GM21381 (cell line): ENCODE results near the gene STK32C.

Experiments used
- ATAC-seq: cut with Tn5 transposase; IDR thresholded peaks from one replicate; pipeline ENCODE4 v1.9.1; 2021; ENCODE audit warnings: mild to moderate bottlenecking, moderate library complexity; ENCODE audit not compliant: unreplicated experiment

The STK32C gene

GRCh38 chr10:132202070-132202970 lies 105.4 kb downstream of the STK32C start:
- ATAC-seq: no peak

- no peak for ATAC-seq
Observed at GRCh38 chr10:132201111-132201969, 106.4 kb downstream of the STK32C start.

- ATAC-seq: no peak
Observed at GRCh38 chr10:132200344-132201110, 107.2 kb downstream of the STK32C start.

DNA sequence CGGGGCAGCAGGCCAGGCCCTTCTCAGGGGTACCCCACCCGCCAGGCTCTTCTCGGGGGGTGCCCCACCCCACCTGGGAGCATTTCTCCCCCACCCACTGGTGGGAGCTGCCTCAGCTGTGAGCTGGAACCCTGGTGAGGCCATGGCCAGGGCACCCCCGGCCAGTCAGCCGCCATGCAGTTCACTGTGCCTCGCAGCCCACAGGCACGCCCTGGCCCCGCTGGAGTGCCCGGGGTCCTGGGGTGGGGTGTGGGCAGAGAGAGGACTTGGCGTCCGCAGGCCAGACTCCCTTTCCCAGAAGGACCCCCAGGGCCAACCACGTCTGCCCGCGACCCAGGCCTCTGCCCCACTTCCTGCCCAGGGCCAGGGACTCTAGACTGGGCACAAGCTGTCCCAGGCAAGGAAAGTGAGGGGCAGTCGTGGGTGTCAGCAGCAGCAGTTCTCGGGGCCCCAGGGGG lies 107.9 kb downstream of the STK32C start:
- ATAC-seq: no peak

DNA sequence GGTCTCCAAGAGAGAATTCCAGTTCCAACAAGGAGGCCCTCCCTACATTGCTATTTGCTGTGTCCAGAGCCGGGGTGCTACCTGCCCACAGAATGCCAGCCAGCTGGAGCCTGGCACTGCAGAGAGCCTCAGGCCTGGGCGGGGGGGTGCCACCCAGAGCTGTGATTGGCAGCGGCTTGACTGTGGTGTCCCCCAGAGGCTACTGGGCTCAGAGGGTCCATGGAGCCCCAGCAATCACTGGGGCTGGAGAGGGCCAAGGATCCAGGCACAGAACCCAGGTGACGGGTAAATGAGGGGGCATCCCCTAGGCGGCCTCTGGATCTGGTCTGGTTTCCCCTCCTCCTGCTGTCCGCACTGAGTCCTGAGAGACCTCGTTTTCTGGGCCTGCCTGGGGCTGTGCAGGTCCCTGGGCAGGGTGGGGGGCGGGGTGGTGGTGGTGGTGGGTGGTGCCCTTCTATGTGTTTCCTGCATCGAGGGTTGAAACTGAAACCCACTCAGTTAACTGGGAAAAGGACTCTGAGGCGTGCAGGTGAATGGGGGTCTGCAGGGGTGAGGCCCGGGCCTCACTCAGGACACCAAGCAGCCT lies 108.4 kb downstream of the STK32C start:
- ATAC-seq: no peak

- no peak for ATAC-seq
Observed at GRCh38 chr10:132198381-132199181, 109.2 kb downstream of the STK32C start.

DNA sequence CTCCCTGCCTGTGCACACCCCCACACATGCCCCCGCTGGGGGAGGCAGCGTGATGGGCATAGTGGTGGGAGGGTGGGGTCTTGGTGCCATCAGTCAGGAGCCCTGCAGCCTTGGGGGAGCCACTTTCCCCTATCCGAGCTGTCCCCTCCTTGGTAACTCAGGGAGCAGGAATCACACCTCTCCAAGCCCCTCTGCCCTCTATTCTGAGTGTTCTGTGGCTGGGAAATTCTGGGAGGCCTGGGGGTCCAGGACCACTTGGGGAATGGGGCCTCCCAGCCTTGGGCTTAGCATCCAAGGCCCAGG lies 109.7 kb downstream of the STK32C start:
- no peak for ATAC-seq

DNA sequence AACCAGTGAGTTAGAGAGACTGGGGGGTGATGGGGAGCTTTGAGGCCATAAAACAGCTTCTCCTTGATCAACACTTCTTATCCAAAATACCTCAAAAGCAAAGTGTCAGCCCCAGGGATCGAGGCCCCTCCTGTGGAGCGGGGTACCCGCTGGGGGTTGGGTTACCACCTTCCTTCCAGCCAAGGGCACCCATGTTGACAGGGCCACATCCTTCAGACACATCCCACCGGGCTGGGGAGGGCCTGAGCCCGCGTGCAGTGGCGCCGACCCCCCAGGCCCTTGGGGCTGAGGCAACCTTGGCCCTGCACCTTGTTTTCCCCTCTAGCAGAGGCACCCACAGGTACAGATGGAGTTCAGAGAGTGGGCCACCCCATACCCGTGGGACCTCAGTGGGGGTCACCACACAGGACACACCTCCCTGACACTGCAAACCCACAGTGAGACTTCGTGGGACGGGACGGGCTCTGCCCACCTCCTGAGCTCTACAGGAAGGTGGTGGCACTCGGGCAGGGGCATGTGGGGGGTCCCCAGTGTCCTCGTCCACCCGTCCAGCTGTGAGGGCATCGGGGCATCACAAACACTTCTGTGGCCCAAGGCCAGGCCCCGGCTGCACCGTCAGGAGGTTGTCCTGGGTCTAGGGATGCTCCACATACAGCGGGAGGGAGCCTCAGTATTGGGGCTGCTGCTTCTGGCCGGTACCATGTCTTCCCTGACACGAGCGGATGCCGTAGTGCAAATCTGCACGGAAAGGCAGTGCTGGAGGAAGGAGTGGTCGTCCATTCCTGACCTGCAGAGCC lies 110.3 kb downstream of the STK32C start:
- no peak for ATAC-seq

GRCh38 chr10:132196178-132197113 lies 111.3 kb downstream of the STK32C start:
- no peak for ATAC-seq

GRCh38 chr10:132195366-132196075 lies 112.2 kb downstream of the STK32C start:
- ATAC-seq: no peak

- no peak for ATAC-seq
Observed at GRCh38 chr10:132194726-132195125, 113.0 kb downstream of the STK32C start.

DNA sequence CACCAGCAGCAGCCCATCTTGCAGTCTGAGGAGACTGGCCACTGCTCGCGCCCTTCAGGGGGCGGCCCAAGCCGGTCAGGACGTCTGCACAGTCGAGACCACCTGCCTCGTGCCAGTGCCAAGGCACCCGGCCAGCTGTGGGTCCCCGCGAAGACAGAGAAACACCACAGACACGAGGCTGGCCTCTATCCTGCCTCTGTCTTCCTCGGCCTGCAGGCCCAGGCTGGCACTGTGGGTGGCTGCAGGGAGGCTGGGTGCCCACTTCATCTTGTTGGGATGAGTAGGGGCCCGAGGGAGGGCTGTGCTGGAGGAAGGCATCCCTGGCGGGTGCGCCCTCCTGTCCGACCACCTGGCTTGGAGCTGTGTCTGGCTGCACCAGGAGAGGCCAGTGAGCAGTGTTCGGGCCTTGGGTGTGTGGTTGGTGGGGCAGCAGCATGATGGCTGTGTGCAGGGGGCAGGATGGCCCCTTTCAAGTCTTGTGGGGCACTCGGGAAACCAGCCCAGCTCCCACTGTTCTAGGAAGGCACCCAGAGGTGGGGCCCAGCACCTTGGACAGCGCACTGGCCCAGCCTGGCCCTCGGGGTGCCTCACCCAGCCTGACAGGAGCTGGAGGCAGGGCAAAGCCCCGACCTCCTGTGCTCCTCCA lies 113.7 kb downstream of the STK32C start:
- no peak for ATAC-seq

- no peak for ATAC-seq
Observed at GRCh38 chr10:132192991-132193665, 114.6 kb downstream of the STK32C start.

DNA sequence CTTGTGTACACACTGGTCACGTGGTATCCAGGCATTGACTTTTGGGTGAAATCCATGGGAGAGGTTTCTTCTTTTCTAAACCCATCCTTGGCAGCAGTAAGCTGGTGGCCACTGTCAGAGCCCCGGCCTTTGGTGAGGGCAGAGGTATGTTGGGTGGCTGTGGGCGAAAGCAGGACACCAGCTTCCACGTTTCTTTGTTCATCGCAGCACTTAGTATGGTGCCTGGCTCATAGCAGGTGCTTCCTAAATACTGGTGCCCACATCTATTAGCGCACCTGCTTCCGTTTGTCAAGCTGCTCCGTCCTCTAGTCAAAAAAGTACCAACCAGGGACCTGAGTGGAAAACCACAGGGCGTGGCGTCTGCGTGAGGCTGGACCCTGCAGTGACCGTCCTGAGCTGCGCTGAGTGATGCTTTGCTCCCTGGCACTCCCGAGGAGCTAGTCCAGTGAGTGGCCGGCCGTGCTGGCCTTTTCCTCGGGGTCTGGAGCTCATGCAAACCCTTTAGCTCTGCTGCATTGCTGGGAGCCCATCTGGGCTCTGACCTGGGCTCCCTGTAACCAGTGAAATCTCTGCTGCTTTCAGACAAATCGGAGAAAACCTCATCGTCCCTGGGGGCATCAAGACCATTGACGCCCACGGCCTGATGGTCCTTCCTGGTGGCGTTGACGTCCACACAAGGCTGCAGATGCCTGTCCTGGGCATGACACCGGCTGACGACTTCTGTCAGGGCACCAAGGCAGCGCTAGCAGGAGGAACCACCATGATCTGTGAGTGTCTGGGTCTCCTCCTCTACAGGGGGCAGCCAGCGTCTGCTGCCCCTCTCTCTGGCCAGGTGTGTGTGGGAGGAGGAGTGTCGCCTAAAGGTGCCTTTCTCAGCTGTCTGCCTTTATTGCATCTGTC lies 115.4 kb downstream of the STK32C start:
- ATAC-seq: no peak

DNA sequence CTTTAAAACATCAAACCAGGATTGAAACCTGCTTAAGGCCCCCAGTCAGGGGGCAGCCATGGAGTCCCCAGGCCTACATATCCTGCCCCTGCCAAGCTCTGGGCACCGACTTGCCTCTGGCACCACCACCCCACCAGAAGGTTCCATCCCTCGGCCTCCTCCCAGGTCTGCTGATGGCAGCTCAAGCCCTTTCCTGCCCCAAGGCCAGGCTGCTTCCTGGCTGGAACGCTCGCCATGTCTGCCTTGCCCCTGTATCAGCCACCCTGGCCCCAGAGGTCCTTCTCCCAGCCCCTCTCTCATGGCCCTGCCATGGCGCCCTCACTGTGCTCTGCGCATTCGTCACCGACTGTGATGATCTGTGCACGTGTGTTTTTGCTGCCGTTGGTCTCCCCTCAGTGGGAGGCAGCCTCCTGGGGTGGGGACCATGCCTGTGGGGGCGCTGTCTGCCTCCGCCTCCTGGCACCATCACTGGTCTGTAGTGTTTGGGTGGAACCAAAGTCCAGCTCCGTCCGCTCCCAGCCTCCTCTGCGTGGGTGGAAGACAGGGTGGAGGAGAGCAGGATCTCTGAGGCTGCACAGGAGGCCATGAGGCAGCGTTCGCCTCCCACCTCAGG lies 117.8 kb downstream of the STK32C start:
- ATAC-seq: no peak
